MCF 10A (cell line): ENCODE results near the gene FLT1. TPM values are rescaled to one million over a fixed set of nuclear protein-coding genes. Genes with fewer than 3 reads are reported as not detected.
A peak's percentile ranks its signal among the peaks of the same experiment; 100 is the strongest.

Source experiments
- BruUV-seq: library from RNA; stranded (reverse); fragments of 400-500 nt; replicated peaks from 2 replicates; lab custom pipeline; 2021; lab: Mats Ljungman, UMichigan
- CTCF ChIA-PET: fragments of 300-600 bp; sonication (Branson Sonifier 250); formaldehyde crosslinking; extraction: SDS; loops from one replicate; lab custom pipeline; 2021; ENCODE audit warnings: antibody characterized with exemption, inconsistent platforms; lab: Yijun Ruan, JAX
- POLR2A ChIA-PET: fragments of 300-600, 350-650 bp; sonication (Branson Sonifier 250); formaldehyde crosslinking; extraction: SDS; loops from one replicate; lab custom pipeline; 2020; ENCODE audit warnings: antibody characterized with exemption, inconsistent platforms; lab: Yijun Ruan, JAX
- DNase-seq: peaks from one replicate; pipeline ENCODE4 v3.0.0-alpha.2; 2018; ENCODE audit not compliant: unreplicated experiment
- H3K27ac Mint-ChIP-seq: one replicate; pipeline ENCODE4 v1.8.0; 2022; ENCODE audit warnings: mild to moderate bottlenecking, low read depth, mixed read lengths; ENCODE audit not compliant: unreplicated experiment
- H3K27me3 Mint-ChIP-seq: one replicate; pipeline ENCODE4 v1.8.0; 2022; ENCODE audit warnings: mixed read lengths; ENCODE audit not compliant: insufficient read depth, unreplicated experiment
- H3K36me3 Mint-ChIP-seq: one replicate; pipeline ENCODE4 v1.8.0; 2022; ENCODE audit warnings: mild to moderate bottlenecking, moderate library complexity, mixed read lengths; ENCODE audit not compliant: insufficient read depth, unreplicated experiment
- H3K4me1 Mint-ChIP-seq: one replicate; pipeline ENCODE4 v1.8.0; 2022; ENCODE audit warnings: mixed read lengths; ENCODE audit not compliant: insufficient read depth, unreplicated experiment
- H3K4me3 Mint-ChIP-seq: one replicate; pipeline ENCODE4 v1.8.0; 2022; ENCODE audit warnings: mild to moderate bottlenecking, moderate library complexity, mixed read lengths; ENCODE audit not compliant: unreplicated experiment
- H3K9me3 Mint-ChIP-seq: one replicate; pipeline ENCODE4 v1.8.0; 2022; ENCODE audit warnings: mixed read lengths; ENCODE audit not compliant: unreplicated experiment
- intact Hi-C: fragments of 100-400 bp; cut with micrococcal nuclease; formaldehyde crosslinking; loops from 2 replicates; pipeline ENCODE4 v1.14.1; 2022
- total RNA-seq: library from RNA; stranded (reverse); gene quantifications from 2 replicates; pipeline ENCODE4 v1.2.3, GENCODE V29; 2022
- TF ChIP-seq, protein P1 (sequence below): fragments of 200-600 bp; IDR thresholded peaks from one replicate; pipeline ENCODE4 v1.8.0; 2022; ENCODE audit warnings: antibody characterized with exemption, mild to moderate bottlenecking; ENCODE audit not compliant: unreplicated experiment

The FLT1 gene
- total RNA-seq, 1 experiment from 2014 or later = not detected

DNA sequence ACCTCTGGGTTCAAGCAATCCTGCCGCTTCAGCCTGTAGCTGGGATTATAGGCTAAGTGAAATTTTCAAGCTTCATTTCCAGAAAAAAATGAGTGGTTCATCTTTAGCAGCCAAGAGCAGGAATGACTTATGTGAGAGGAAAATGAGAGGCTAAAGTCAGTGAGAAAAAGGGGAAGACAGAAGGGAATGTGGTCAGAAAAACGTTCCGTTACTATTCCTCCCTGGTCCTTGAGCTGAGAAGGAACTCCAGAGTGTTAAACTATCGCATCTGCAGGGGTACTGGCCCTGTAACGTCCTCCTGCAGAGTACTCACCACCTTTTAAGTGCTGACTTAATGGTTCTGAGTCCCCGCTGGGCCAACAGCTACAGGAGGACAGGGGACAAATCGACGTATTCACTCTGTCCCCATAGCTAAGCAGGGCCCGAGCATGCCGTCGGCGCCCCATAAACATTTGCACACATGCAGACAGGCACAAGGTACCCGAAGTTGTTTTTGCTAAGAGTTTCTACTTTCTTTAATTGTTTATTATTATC lies 88.1 kb downstream of the FLT1 start:
- H3K27me3 Mint-ChIP-seq = peaks cover 26% of the 10 kb centered on the region
- ChIA-PET CTCF (no interaction called here), POLR2A (no interaction called here)
- no TSS peak for BruUV-seq
- peaks cover under 1% of the 10 kb centered on the region for H3K4me1 Mint-ChIP-seq
- no peak overlapping the region for H3K27ac Mint-ChIP-seq
- no peak overlapping the region for H3K4me3 Mint-ChIP-seq
- DNase-seq = no peak
- intact Hi-C loops = no loop called here
- TF ChIP-seq, protein P1, sequence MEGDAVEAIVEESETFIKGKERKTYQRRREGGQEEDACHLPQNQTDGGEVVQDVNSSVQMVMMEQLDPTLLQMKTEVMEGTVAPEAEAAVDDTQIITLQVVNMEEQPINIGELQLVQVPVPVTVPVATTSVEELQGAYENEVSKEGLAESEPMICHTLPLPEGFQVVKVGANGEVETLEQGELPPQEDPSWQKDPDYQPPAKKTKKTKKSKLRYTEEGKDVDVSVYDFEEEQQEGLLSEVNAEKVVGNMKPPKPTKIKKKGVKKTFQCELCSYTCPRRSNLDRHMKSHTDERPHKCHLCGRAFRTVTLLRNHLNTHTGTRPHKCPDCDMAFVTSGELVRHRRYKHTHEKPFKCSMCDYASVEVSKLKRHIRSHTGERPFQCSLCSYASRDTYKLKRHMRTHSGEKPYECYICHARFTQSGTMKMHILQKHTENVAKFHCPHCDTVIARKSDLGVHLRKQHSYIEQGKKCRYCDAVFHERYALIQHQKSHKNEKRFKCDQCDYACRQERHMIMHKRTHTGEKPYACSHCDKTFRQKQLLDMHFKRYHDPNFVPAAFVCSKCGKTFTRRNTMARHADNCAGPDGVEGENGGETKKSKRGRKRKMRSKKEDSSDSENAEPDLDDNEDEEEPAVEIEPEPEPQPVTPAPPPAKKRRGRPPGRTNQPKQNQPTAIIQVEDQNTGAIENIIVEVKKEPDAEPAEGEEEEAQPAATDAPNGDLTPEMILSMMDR = no peak
- no peaks in the 10 kb centered on the region for H3K9me3 Mint-ChIP-seq
- H3K36me3 Mint-ChIP-seq = no peaks in the 10 kb centered on the region

DNA sequence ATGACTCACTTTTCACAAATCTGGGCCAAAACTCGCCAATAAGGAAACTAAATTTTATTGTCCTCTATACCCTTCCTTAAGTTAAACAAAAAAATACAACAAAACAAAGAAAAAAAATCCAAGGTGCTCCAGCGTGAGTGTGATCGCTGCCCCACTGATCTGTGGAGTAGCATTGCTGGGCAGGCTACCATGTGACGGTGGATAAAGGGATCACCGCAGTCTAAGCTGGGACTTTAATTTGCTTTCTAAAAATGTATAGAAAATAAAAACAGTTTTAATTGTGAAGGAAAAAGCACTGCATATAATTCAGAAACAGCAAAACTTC lies 92.9 kb downstream of the FLT1 start:
- no peak overlapping the region for H3K4me3 Mint-ChIP-seq
- no peaks in the 10 kb centered on the region for H3K9me3 Mint-ChIP-seq
- H3K27ac Mint-ChIP-seq = no peak overlapping the region
- BruUV-seq = no TSS peak
- H3K36me3 Mint-ChIP-seq = no peaks in the 10 kb centered on the region
- CTCF ChIA-PET = no interaction called here
- H3K4me1 Mint-ChIP-seq = peaks cover 6% of the 10 kb centered on the region
- TF ChIP-seq, protein P1 = no peak
- intact Hi-C loops = loop anchor here (5.0 kb wide), 1 partner anchor 235 kb away; no protein-coding TSS in a partner anchor
- POLR2A ChIA-PET = no interaction called here
- DNase-seq = no peak
- peaks cover 12% of the 10 kb centered on the region for H3K27me3 Mint-ChIP-seq

DNA sequence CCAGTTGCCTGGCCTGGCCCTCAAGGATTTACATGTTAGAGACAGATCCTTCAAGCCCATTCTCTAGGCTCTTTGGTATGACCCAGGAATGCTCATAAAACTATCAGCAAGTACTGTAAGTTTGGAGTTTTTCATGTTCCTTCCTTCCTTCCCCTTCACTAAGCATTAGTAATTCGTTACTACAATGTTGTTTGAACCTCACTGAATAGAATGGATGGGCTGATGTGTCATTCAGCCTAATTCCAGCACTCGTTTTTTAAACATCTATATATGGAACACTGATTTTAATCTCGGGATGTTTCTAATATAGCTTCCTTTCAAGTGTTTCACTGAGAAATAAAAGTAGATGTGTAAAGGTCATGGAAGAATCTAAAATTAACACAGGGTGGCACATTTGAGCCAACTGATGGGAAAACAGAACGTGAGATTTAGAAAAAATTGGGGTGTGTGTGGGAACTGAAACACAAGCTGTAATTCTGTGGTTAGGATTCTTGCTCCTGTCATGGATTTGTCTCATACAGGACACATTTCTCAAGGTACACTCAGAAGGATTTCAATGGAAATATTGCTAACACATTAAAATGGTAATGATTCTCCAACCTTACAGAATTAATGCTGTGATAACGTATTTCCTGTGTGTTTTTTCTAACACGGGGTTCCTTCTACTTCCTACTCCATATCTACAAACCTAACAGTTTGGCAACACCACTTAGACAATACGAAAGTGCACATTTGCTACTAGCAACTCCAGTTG lies 93.4 kb downstream of the FLT1 start:
- intact Hi-C loops = loop anchor here (5.0 kb wide), 1 partner anchor 236 kb away; no protein-coding TSS in a partner anchor
- no TSS peak for BruUV-seq
- ChIA-PET CTCF (no interaction called here), POLR2A (no interaction called here)
- H3K4me3 Mint-ChIP-seq = no peak overlapping the region
- H3K4me1 Mint-ChIP-seq = peaks cover 6% of the 10 kb centered on the region
- no peaks in the 10 kb centered on the region for H3K36me3 Mint-ChIP-seq
- H3K27me3 Mint-ChIP-seq = peaks cover 12% of the 10 kb centered on the region
- H3K9me3 Mint-ChIP-seq = no peaks in the 10 kb centered on the region
- TF ChIP-seq, protein P1 = no peak
- peak; percentile 61 for DNase-seq
- no peak overlapping the region for H3K27ac Mint-ChIP-seq

DNA sequence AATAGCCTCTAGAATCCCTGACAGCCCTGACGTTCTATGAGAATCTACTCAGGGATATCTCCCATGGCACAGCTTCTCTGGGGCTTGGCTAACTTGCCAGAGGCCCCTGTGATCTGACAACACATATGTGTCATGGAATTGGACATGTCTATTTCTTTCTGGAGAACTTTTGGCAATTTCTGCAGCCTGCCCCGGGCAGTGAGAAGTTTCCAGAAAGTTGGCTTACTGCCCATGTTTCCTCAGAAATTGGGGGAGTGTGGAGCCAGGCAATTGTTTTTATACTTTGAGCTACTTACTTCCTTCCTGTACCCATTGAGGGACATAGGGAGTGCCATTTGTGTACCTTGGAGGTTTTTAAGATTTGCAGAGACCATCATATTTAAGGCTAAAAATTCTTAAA lies 98.9 kb downstream of the FLT1 start:
- BruUV-seq = no TSS peak
- CTCF ChIA-PET = no interaction called here
- Mint-ChIP-seq H3K27me3 (peaks cover 12% of the 10 kb centered on the region), H3K4me1 (no peaks in the 10 kb centered on the region), H3K36me3 (no peaks in the 10 kb centered on the region), H3K27ac (no peak overlapping the region), H3K4me3 (no peak overlapping the region), H3K9me3 (no peaks in the 10 kb centered on the region)
- intact Hi-C loops = no loop called here
- POLR2A ChIA-PET = interaction anchor here (0.6 to 1.0 kb wide), 2 partner anchors 15 to 318 kb away, joined by 3 read pairs; no protein-coding TSS in a partner anchor
- DNase-seq = peak; percentile 4
- TF ChIP-seq, protein P1 = no peak
